Measurements from ENCODE around the gene PTPRK.

Gene PTPRK

GRCh38 chr6:128302942-128303341 lies 217.5 kb downstream of the PTPRK start:
- no peak for ATAC-seq
- TF ChIP-seq ZNF70 (CRISPR knock-in tag; IDR thresholded peaks at IDR 0.05) (no peak), TCF4 (CRISPR knock-in tag; IDR thresholded peaks at IDR 0.05; ENCODE audit: borderline replicate concordance) (no peak), ZFP3 (CRISPR knock-in tag; IDR thresholded peaks at IDR 0.05) (no peak), PPARA (CRISPR knock-in tag; IDR thresholded peaks at IDR 0.05; ENCODE audit: borderline replicate concordance) (no peak), POU6F1 (CRISPR knock-in tag; IDR thresholded peaks at IDR 0.05; ENCODE audit: borderline replicate concordance, low read depth) (no peak), ARNTL (CRISPR knock-in tag; IDR thresholded peaks at IDR 0.05; ENCODE audit: borderline replicate concordance, low read depth) (no peak), ISL1 (CRISPR knock-in tag; IDR thresholded peaks at IDR 0.05) (no peak), GLIS3 (CRISPR knock-in tag; IDR thresholded peaks at IDR 0.05) (no peak), RARB (CRISPR knock-in tag; IDR thresholded peaks at IDR 0.05) (no peak), CSRNP3 (CRISPR knock-in tag; IDR thresholded peaks at IDR 0.05) (no peak), ZNF8 (CRISPR knock-in tag; IDR thresholded peaks at IDR 0.05) (no peak), ESRRG (CRISPR knock-in tag; IDR thresholded peaks at IDR 0.05) (no peak), ZNF565 (CRISPR knock-in tag; conservative IDR thresholded peaks at IDR 0.05; ENCODE audit: low read depth) (no peak), SNAI2 (CRISPR knock-in tag; IDR thresholded peaks at IDR 0.05) (no peak)
- TF ChIP-seq, protein P1, sequence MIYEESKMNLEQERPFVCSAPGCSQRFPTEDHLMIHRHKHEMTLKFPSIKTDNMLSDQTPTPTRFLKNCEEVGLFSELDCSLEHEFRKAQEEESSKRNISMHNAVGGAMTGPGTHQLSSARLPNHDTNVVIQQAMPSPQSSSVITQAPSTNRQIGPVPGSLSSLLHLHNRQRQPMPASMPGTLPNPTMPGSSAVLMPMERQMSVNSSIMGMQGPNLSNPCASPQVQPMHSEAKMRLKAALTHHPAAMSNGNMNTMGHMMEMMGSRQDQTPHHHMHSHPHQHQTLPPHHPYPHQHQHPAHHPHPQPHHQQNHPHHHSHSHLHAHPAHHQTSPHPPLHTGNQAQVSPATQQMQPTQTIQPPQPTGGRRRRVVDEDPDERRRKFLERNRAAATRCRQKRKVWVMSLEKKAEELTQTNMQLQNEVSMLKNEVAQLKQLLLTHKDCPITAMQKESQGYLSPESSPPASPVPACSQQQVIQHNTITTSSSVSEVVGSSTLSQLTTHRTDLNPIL (CRISPR knock-in tag; IDR thresholded peaks at IDR 0.05; ENCODE audit: low read depth) = no peak
- TF ChIP-seq, protein P2, sequence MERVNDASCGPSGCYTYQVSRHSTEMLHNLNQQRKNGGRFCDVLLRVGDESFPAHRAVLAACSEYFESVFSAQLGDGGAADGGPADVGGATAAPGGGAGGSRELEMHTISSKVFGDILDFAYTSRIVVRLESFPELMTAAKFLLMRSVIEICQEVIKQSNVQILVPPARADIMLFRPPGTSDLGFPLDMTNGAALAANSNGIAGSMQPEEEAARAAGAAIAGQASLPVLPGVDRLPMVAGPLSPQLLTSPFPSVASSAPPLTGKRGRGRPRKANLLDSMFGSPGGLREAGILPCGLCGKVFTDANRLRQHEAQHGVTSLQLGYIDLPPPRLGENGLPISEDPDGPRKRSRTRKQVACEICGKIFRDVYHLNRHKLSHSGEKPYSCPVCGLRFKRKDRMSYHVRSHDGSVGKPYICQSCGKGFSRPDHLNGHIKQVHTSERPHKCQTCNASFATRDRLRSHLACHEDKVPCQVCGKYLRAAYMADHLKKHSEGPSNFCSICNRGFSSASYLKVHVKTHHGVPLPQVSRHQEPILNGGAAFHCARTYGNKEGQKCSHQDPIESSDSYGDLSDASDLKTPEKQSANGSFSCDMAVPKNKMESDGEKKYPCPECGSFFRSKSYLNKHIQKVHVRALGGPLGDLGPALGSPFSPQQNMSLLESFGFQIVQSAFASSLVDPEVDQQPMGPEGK (CRISPR knock-in tag; IDR thresholded peaks at IDR 0.05; ENCODE audit: borderline replicate concordance) = no peak

DNA sequence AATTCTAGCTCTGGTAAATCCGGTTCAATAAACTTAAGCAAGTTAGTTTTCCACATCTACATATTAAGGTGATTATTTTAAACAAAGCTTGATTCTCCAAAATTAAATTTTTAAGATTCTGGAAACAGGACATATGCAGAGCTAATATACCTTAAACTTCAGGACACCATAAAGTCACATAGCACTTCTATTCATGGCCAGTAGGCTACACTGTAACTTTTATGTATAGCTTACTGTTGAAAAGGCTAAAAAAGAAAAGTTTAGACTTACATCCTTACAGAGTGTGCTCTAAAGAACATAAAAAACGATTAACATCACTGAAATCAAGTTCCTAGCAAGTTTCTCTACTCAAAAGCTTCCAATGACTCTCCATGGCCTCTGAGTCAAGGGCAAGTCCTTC lies 224.7 kb downstream of the PTPRK start:
- ATAC-seq = no peak
- TF ChIP-seq ZC3H10 (CRISPR knock-in tag; IDR thresholded peaks at IDR 0.05) = no peak
- TF ChIP-seq, protein P2 (CRISPR knock-in tag; IDR thresholded peaks at IDR 0.05; ENCODE audit: borderline replicate concordance) = no peak
- TF ChIP-seq CSDC2 (CRISPR knock-in tag; IDR thresholded peaks at IDR 0.05) = no peak
- TF ChIP-seq TCF4 (CRISPR knock-in tag; IDR thresholded peaks at IDR 0.05; ENCODE audit: borderline replicate concordance) = no peak
- TF ChIP-seq TOX (CRISPR knock-in tag; IDR thresholded peaks at IDR 0.05; ENCODE audit: borderline replicate concordance) = no peak
- TF ChIP-seq ZNF565 (CRISPR knock-in tag; conservative IDR thresholded peaks at IDR 0.05; ENCODE audit: low read depth) = no peak
- no peak for TF ChIP-seq GLIS3 (CRISPR knock-in tag; IDR thresholded peaks at IDR 0.05)
- TF ChIP-seq ARNTL (CRISPR knock-in tag; IDR thresholded peaks at IDR 0.05; ENCODE audit: borderline replicate concordance, low read depth) = no peak
- TF ChIP-seq ZNF70 (CRISPR knock-in tag; IDR thresholded peaks at IDR 0.05) = no peak
- no peak for TF ChIP-seq ISL1 (CRISPR knock-in tag; IDR thresholded peaks at IDR 0.05)
- TF ChIP-seq ESRRG (CRISPR knock-in tag; IDR thresholded peaks at IDR 0.05) = no peak
- TF ChIP-seq OSR1 (CRISPR knock-in tag; IDR thresholded peaks at IDR 0.05) = no peak
- no peak for TF ChIP-seq POU6F1 (CRISPR knock-in tag; IDR thresholded peaks at IDR 0.05; ENCODE audit: borderline replicate concordance, low read depth)

DNA sequence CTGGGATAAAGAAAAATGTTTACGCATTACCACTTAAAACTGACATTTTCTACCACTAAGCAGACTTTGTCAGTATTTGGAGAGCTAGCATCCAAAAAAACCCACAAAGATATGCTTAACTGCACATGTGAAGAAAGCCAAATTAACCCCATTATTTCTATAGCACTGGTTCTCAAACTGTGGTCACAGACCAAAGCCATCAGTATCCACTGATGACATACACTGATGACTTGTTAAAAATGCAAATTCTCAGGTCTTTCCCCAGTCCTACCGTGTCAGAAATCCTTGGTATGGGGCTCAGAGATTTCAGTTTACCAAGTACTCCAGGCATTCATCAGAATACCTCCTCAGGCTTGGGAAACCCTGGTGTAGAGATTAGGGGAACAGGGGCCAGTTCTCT lies 230.2 kb downstream of the PTPRK start:
- ATAC-seq = no peak
- TF ChIP-seq, protein P1 (CRISPR knock-in tag; IDR thresholded peaks at IDR 0.05; ENCODE audit: low read depth) = no peak
- no peak for TF ChIP-seq TCF4 (CRISPR knock-in tag; IDR thresholded peaks at IDR 0.05; ENCODE audit: borderline replicate concordance)

Measured in SK-N-SH treated with all-trans-retinoic acid at 6 μM for 48 hours (cell line).